ENCODE results near the gene GCDH. TPM values are rescaled to one million over a fixed set of nuclear protein-coding genes. Genes with fewer than 3 reads are reported as not detected.
A peak's percentile ranks its signal among the peaks of the same experiment; 100 is the strongest.

Gene GCDH
- total and polyA plus RNA-seq, 8 donors = 6.3 to 27.1 (median 15.4) TPM

GRCh38 chr19:12864143-12864542, 26.8 kb upstream of the GCDH start:
- H3K4me3 ChIP-seq = no peak overlapping the region
- no peaks in the 10 kb centered on the region for H3K36me3 ChIP-seq
- no peaks in the 10 kb centered on the region for H3K4me1 ChIP-seq
- H3K9me3 ChIP-seq = no peaks in the 10 kb centered on the region
- FAIRE-seq = no peak
- 65 to 78% methylated on average over 4 of the region's 4 CpGs for WGBS, 2 donors
- intact Hi-C loops (cut with DNase I) = no loop called here
- TF ChIP-seq CTCF (IDR thresholded peaks at IDR 0.05) = no peak
- no peak for DNase-seq
- no peak for ATAC-seq
- H3K27me3 ChIP-seq = no peaks in the 10 kb centered on the region
- H3K27ac ChIP-seq = no peak overlapping the region

- peak in 2 of 4 donors; percentile 15 to 18 for TF ChIP-seq CTCF (IDR thresholded peaks at IDR 0.05)
- no peaks in the 10 kb centered on the region for H3K27me3 ChIP-seq
- H3K27ac ChIP-seq = no peak overlapping the region
- 69 to 74% methylated on average over 34 of the region's 34 CpGs for WGBS, 2 donors
- DNase-seq (peak in 1 of 6 donors; percentile 49), ATAC-seq (peak; percentile 20 to 60 (median 38)), FAIRE-seq (no peak)
- H3K4me1 ChIP-seq = no peaks in the 10 kb centered on the region
- no peaks in the 10 kb centered on the region for H3K9me3 ChIP-seq
- H3K4me3 ChIP-seq = no peak overlapping the region
- intact Hi-C loops (cut with DNase I) = no loop called here
- H3K36me3 ChIP-seq = no peaks in the 10 kb centered on the region
Measured at GRCh38 chr19:12864721-12865715, 25.9 kb upstream of the GCDH start.

GRCh38 chr19:12865746-12866415, 25.1 kb upstream of the GCDH start:
- Histone ChIP-seq H3K4me1 (no peaks in the 10 kb centered on the region), H3K27ac (no peak overlapping the region), H3K27me3 (no peaks in the 10 kb centered on the region), H3K4me3 (no peak overlapping the region), H3K9me3 (no peaks in the 10 kb centered on the region), H3K36me3 (no peaks in the 10 kb centered on the region)
- TF ChIP-seq CTCF (IDR thresholded peaks at IDR 0.05) = no peak
- 80 to 82% methylated on average over 19 of the region's 19 CpGs for whole genome bisulfite sequencing, 2 donors
- FAIRE-seq (no peak), ATAC-seq (no peak), DNase-seq (no peak)
- intact Hi-C loops (cut with DNase I) = no loop called here

- no peaks in the 10 kb centered on the region for H3K4me1 ChIP-seq
- no peak for FAIRE-seq
- no peaks in the 10 kb centered on the region for H3K27me3 ChIP-seq
- H3K4me3 ChIP-seq = peak overlapping the region in 1 of 4 donors; percentile 36
- no peak overlapping the region for H3K27ac ChIP-seq
- TF ChIP-seq CTCF (IDR thresholded peaks at IDR 0.05) = no peak
- intact Hi-C loops (cut with DNase I) = no loop called here
- no peaks in the 10 kb centered on the region for H3K36me3 ChIP-seq
- ATAC-seq = peak; percentile 29 to 75 (median 58)
- WGBS, 2 donors = 75 to 81% methylated on average over 29 of the region's 29 CpGs
- DNase-seq = peak in 2 of 6 donors; percentile 48 to 52
- no peaks in the 10 kb centered on the region for H3K9me3 ChIP-seq
Measured at GRCh38 chr19:12866416-12867119, 24.4 kb upstream of the GCDH start.
